GM21367 (cell line): ENCODE measurements around the gene FBXO48.

Experiments
- ATAC-seq: cut with Tn5 transposase; IDR thresholded peaks from one replicate; pipeline ENCODE4 v1.9.1; 2021; ENCODE audit not compliant: unreplicated experiment

FBXO48 gene

GRCh38 chr2:68414876-68415275 is 52.2 kb downstream of the FBXO48 start:
- ATAC-seq = no peak

DNA sequence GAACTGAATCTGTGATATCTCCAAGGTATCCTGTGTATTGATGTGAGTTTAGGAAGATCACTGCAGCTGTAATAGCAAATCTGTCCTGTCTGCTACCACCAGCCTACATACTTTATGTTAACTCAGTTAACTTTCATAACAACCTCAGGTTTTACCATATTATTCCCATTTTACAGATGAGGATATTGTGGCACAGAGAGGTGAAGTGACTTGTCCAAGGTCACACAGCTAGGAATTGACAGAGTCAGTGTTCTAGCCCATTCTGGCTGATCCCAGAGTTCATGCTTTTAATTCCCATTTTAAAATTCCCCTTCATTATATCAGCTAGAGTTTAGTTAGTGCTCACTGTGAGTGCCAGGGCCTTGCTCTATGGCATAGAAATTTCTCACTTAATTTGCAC is 52.6 kb downstream of the FBXO48 start:
- no peak for ATAC-seq

DNA sequence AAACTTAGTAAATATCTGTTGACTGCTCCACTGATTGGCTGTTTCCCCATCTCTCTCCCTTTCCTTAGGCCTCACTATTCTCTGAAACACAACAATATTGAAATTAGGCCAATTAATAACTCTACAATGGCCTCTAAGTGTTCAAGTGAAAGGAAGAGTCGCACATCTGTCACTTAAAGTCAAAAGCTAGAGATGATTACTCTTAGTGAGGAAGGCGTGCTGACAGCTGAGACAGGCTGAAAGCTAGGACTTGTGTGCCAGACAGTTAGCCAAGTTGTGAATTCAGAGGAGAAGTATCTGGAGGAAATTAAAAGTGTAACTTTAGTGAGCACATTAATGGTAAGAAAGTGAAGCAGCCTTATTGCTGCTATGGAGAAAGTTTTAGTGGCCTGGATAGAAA is 53.6 kb downstream of the FBXO48 start:
- no peak for ATAC-seq

GRCh38 chr2:68412127-68412819 is 54.8 kb downstream of the FBXO48 start:
- peak; percentile 29 for ATAC-seq

DNA sequence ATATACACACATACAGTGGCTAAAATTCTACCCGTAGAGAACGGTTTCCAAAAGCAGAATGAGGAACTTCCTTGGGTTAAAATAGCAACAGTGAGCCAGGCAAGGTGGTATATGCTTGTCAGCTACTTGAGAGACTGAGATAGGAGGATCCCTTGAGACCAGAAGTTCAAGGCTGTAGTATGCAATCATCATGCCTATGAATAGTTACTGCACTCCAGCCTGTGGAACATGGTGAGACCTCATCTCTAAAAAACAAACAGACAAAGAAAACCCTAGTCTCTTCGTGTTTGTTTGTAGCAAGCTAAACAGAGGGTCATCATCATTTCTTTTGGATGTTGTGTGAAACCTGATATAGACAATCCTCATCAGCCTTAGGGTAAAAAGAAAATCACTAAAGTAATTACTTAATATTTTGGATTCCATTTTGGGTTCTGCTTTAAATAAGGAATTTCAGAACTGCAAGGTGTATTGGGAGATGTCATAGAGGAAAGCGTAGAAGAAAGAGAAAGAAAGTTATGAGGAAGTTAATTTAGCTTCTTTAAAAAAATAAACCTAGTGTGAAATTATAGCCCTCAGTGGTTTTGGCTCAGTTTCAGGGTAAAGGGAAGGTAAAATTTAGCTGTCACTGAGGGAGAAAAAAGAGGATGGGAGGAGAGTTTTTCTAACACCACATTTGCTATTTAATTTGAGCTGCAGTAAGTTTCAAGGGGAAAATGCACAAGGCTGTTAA is 55.5 kb downstream of the FBXO48 start:
- ATAC-seq = peak; percentile 91
